BE2C (cell line): ENCODE data around the gene ATP6V1E1.
A peak's percentile ranks its signal among the peaks of the same experiment; 100 is the strongest.

ENCODE experiments used
- DNase-seq: peaks from one replicate; pipeline ENCODE4 v3.0.0-alpha.2; 2020
- H3K27me3 ChIP-seq: fragments of 250-450 bp; sonication (Bioruptor Pico); 2 replicates; pipeline ENCODE4 v1.5.1; 2020; ENCODE audit warnings: mild to moderate bottlenecking
- H3K36me3 ChIP-seq: fragments of 250-450 bp; sonication (Bioruptor Pico); 2 replicates; pipeline ENCODE4 v1.5.1; 2020; ENCODE audit warnings: mild to moderate bottlenecking
- H3K4me1 ChIP-seq: fragments of 250-450 bp; sonication (Bioruptor Pico); 2 replicates; pipeline ENCODE4 v1.5.1; 2020
- H3K4me3 ChIP-seq: 2 replicates; pipeline ENCODE4 v1.5.1; 2011; ENCODE audit warnings: low read depth, low read length
- H3K9me3 ChIP-seq: fragments of 250-450 bp; sonication (Bioruptor Pico); 2 replicates; pipeline ENCODE4 v1.5.1; 2020
- CTCF ChIP-seq: IDR thresholded peaks from 2 replicates; pipeline ENCODE4 v1.5.1; 2012; ENCODE audit warnings: mild to moderate bottlenecking, low read depth, low read length

The ATP6V1E1 gene

GRCh38 chr22:17606496-17606895 is 22.1 kb downstream of the ATP6V1E1 start:
- no peak for TF ChIP-seq CTCF
- peak; percentile 47 for DNase-seq
- H3K36me3 ChIP-seq, result peaks cover 39% of the 10 kb centered on the region
- no peaks in the 10 kb centered on the region for H3K9me3 ChIP-seq
- H3K27me3 ChIP-seq, result no peaks in the 10 kb centered on the region
- H3K4me1 ChIP-seq, result peaks cover 12% of the 10 kb centered on the region
- H3K4me3 ChIP-seq, result no peak overlapping the region

- Histone ChIP-seq H3K36me3 (peaks cover 36% of the 10 kb centered on the region), H3K4me3 (no peak overlapping the region), H3K27me3 (no peaks in the 10 kb centered on the region), H3K9me3 (no peaks in the 10 kb centered on the region), H3K4me1 (peaks cover 14% of the 10 kb centered on the region)
- DNase-seq, result no peak
- TF ChIP-seq CTCF, result no peak
Measured at GRCh38 chr22:17603668-17604067, 24.9 kb downstream of the ATP6V1E1 start.

GRCh38 chr22:17601031-17601430 is 27.5 kb downstream of the ATP6V1E1 start:
- no peak for TF ChIP-seq CTCF
- no peak overlapping the region for H3K4me3 ChIP-seq
- H3K36me3 ChIP-seq, result peaks cover 46% of the 10 kb centered on the region
- no peaks in the 10 kb centered on the region for H3K27me3 ChIP-seq
- no peak for DNase-seq
- H3K9me3 ChIP-seq, result no peaks in the 10 kb centered on the region
- H3K4me1 ChIP-seq, result peaks cover 3% of the 10 kb centered on the region; the same call in 1 of the 2 replicates

GRCh38 chr22:17598318-17598717 is 30.2 kb downstream of the ATP6V1E1 start:
- DNase-seq, result no peak
- H3K9me3 ChIP-seq, result no peaks in the 10 kb centered on the region
- no peak for TF ChIP-seq CTCF
- no peak overlapping the region for H3K4me3 ChIP-seq
- peaks cover 53% of the 10 kb centered on the region for H3K36me3 ChIP-seq
- H3K27me3 ChIP-seq, result no peaks in the 10 kb centered on the region
- peaks cover 3% of the 10 kb centered on the region; the same call in 1 of the 2 replicates for H3K4me1 ChIP-seq

- Histone ChIP-seq H3K36me3 (peaks cover 64% of the 10 kb centered on the region), H3K9me3 (no peaks in the 10 kb centered on the region), H3K4me3 (no peak overlapping the region), H3K4me1 (peaks cover 3% of the 10 kb centered on the region; the same call in 1 of the 2 replicates), H3K27me3 (no peaks in the 10 kb centered on the region)
- TF ChIP-seq CTCF, result no peak
- DNase-seq, result no peak
Measured at GRCh38 chr22:17597217-17597616, 31.3 kb downstream of the ATP6V1E1 start.

- peaks cover 64% of the 10 kb centered on the region for H3K36me3 ChIP-seq
- H3K4me1 ChIP-seq, result no peaks in the 10 kb centered on the region; the same call in 1 of the 2 replicates
- TF ChIP-seq CTCF, result no peak
- no peaks in the 10 kb centered on the region for H3K27me3 ChIP-seq
- no peak overlapping the region for H3K4me3 ChIP-seq
- no peaks in the 10 kb centered on the region for H3K9me3 ChIP-seq
- no peak for DNase-seq
Measured at GRCh38 chr22:17596226-17596625, 32.3 kb downstream of the ATP6V1E1 start.
